Esophagus muscularis mucosa (tissue), 4 donors: Measurements from ENCODE around the gene GALNTL6.

Source experiments
- EP300 ChIP-seq: sonication (generic); formaldehyde crosslinking; IDR thresholded peaks from one replicate; pipeline ENCODE4 v1.6.1; 2017; ENCODE audit warnings: antibody characterized with exemption
- POLR2A ChIP-seq: fragments of 450-650 bp; IDR thresholded peaks from one replicate; pipeline ENCODE4 v1.6.1; 2017; ENCODE audit warnings: antibody characterized with exemption, moderate library complexity, mild to moderate bottlenecking, low read depth
- POLR2AphosphoS5 ChIP-seq, 2 donors: sonication (generic); formaldehyde crosslinking; IDR thresholded peaks; one replicate each; pipeline ENCODE4 v1.6.1; 2017; ENCODE audit warnings: antibody characterized with exemption in 2 of 2
- TF ChIP-seq, protein P1 (sequence below), 3 experiments: fragments of 200-600 bp in 2 of 3; fragments of 450-650 bp in 1 of 3; sonication (generic) in 2 of 3; IDR thresholded peaks; one replicate each; pipeline ENCODE4 v1.5.1; 2017 to 2019; ENCODE audit warnings: antibody characterized with exemption in 3 of 3, mild to moderate bottlenecking in 2 of 3, moderate library complexity in 1 of 3

DNA sequence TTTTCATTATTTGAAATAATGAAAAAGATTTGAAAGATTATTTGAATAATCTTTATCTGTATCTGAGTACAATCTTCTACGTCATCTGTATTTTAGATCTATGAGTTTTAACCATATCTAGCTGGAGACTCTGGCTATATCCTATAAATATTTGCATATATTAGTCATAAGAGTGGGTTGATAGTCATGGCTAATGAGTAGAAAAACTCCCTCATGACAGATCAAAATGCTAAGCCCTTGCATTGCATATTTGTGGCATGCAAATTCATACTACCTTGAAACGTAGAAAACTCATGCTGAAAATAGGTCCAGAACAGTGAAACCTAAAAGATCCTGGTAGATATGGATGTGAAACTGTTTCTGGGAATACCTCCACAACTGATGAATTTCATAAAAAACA lies 291.3 kb downstream of the GALNTL6 start:
- TF ChIP-seq EP300 (no peak), POLR2AphosphoS5 (IDR thresholded peaks at IDR 0.05) (no peak), POLR2A (no peak)
- TF ChIP-seq, protein P1, sequence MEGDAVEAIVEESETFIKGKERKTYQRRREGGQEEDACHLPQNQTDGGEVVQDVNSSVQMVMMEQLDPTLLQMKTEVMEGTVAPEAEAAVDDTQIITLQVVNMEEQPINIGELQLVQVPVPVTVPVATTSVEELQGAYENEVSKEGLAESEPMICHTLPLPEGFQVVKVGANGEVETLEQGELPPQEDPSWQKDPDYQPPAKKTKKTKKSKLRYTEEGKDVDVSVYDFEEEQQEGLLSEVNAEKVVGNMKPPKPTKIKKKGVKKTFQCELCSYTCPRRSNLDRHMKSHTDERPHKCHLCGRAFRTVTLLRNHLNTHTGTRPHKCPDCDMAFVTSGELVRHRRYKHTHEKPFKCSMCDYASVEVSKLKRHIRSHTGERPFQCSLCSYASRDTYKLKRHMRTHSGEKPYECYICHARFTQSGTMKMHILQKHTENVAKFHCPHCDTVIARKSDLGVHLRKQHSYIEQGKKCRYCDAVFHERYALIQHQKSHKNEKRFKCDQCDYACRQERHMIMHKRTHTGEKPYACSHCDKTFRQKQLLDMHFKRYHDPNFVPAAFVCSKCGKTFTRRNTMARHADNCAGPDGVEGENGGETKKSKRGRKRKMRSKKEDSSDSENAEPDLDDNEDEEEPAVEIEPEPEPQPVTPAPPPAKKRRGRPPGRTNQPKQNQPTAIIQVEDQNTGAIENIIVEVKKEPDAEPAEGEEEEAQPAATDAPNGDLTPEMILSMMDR (IDR thresholded peaks at IDR 0.05) = no peak
